M059J (cell line): ENCODE results near the gene MPO. TPM values are rescaled to one million over a fixed set of nuclear protein-coding genes. Genes with fewer than 3 reads are reported as not detected.

ENCODE experiments used
- DNase-seq: peaks from one replicate; pipeline ENCODE4 v3.0.0-alpha.2; 2012; ENCODE audit warnings: low read depth
- total RNA-seq: library from RNA; depleted of rRNA; stranded (reverse); fragments of >200 nt; shearing (Covaris generic); gene quantifications from 2 replicates; pipeline ENCODE4 v1.2.3, GENCODE V29; 2014

MPO gene
- total RNA-seq, 1 experiment from 2014 or later, result not detected

GRCh38 chr17:58319173-58320162, 38.7 kb upstream of the MPO start:
- no peak for DNase-seq

DNA sequence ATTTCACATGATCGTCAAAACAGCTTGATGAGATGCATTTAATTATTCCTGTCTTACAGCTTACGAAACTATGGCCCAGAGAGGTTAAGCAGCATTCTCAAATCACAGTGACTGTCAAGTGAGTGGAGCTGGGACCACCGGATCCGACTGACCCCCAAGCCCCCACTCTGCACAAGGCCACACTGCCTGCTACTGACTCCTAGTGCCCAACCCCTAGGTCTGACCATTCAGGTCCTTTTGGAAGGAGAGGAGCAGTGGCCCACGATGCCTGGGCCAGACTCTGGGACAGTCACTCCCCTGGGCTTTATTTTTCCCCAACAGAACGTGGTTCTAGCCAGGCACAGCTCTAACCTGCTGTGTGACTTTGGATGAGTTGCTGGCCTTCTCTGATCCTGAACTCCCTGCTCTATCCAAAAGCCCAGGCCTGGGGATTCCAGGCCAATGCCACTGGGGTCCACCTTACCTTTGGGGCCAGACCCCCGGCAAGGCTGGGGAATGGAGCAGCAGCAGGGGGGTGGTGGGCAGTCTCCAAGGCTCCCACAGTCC, 38.0 kb upstream of the MPO start:
- no peak for DNase-seq

DNA sequence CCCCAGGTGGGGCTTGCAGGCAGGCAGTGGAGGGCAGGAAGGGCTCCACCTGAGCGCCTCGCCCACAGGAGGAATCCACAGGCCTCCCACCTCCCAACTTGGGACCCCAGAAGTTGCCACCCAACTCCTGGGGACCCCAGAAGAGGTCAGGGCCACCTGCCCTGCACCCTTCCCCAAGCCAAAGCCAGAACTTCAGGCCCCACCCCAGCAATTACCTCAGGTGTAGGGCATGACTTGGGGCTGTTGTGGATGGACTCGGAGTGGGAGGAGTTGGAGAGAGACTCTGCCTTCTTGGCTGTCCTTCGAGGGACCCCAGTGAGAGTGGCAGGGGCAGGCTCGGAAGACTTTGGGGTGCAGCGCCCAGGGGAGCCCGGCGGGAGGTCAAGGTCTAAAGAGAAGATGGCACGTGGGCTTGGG, 37.3 kb upstream of the MPO start:
- DNase-seq, result no peak

GRCh38 chr17:58317421-58318064, 36.8 kb upstream of the MPO start:
- DNase-seq, result peak; percentile 85

- DNase-seq, result no peak
Measured at GRCh38 chr17:58316260-58316960, 35.7 kb upstream of the MPO start.

GRCh38 chr17:58315750-58316149, 35.0 kb upstream of the MPO start:
- no peak for DNase-seq

DNA sequence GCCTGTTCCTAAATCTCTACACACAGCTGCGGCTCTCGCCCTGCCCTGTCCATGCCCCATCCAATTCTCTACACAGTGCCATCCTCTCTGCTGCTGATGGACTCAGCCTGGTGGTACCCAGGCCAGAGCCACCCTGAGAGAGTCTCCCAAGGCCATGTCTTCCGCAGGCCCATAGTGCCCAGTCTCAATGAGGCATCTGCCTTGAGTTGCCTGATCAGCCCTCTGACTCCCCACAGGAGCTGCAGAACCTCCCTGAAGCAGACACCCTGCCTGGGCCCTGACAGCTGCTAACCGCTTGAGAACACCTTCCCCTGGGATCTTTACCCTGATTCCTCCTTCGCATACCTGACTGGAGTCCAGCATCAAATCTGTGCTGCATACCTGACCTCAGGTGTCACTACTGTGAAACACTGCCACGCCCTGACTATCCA, 34.6 kb upstream of the MPO start:
- DNase-seq, result no peak

GRCh38 chr17:58314706-58315015, 33.9 kb upstream of the MPO start:
- no peak for DNase-seq

DNA sequence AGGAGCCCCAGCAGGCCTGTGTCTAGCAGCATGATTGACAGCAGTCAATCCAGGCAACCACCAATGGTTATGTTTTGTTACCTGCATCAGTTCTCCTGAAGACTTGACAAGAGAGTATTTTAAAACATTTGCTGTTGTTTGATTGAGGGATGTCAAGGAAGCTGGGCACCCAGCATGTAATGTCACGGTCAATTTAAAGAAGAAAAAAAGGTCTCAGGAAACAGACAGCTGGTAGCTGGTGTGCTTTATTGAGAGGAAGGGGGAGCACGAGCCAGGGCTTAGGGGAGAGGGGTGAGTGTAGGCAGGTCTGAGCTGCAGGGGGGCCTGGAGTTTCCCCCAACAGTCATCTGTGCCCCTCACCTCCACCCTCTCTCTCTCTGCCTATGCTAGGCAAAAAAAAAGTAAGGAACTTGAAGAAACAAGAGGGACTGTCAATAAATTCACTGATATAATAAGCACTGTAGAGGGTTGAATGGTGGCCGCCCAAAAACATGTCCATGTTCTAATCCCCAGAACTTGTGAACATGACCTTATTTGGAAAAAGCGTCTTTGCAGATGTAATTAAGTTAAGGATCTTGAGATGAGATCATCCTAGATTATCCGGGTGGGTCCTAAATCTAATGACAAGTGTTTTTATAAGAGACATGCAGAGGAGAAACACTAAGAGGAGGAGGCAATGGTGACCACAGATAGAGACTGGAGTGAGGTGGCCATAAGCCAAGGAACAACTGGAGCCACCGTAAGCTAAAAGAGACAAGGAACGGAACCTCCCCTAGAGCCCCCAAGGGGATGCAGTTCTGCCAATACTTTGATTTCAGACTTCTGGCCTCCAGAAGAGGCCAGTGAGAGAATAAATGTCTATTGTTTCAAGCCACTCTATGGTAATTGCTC, 33.3 kb upstream of the MPO start:
- no peak for DNase-seq

GRCh38 chr17:58312829-58313228, 32.1 kb upstream of the MPO start:
- DNase-seq, result no peak

DNA sequence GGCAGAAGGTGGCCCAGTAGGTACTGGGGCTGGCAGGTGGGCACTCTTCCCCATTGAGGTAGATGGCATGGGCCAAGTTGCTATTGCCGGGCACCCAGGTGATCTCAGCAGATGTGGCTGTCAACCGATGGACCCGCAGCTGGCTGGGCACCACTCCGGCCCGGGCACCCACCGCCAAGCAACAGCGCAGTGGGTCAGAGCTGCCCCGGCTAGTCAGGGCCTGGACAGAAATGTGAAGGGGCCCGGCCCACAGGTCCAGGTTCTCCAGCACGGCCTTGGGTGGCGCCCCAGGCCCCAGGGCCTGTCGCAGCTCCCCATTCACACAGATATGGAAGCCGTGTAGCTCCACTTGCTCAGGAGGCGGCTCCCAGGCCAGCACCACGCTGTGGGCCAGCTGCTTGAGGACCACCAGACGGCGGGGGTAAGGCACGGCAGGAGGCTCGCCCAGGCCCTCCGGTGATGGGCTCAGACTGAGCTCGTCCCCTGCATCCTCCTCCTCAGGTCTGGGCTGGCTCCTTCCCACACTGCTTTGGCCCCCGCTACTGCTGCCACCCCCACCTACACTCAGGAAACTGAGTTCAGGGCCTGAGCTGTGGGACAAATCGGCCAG, 31.4 kb upstream of the MPO start:
- no peak for DNase-seq

DNA sequence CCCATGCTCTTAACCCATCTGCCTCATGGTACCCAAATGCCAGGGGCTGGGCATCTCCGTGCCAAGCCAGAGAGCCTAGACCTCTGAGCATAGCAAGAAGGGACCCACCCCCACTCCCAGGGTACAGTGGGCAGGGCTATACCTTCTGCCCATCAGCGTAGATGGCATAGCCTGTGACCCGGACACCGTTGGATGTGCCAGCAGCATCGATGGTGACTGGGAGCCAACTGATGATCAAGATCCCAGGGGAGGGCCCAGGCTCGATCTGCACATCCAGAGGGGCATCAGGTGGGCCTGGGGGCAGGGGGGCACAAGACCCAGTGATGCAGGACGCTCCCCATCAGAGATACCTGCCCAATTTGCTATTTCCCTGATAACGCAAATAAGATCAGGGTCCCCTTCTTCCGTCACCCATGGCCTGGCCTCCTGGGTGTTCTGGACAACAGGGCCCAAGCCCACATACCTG, 30.7 kb upstream of the MPO start:
- no peak for DNase-seq

GRCh38 chr17:58310511-58311428, 30.0 kb upstream of the MPO start:
- DNase-seq, result no peak

DNA sequence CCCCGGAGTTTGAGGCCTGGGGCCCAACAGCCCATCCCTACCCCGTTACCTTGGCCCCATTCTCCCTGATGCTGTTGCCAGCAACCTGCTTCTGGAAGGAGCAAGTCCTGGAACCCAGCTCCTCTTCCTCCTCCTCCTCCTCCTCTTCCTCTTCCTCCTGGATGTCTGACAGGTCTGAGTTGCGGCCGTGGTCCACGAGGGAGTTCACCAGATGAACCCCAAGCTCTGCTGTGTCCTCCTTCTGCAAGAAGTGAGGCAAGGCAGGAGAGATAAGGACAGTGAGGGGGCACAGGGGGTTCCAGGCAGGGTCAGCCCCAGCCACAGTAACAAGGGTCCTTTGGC, 29.2 kb upstream of the MPO start:
- DNase-seq, result no peak

DNA sequence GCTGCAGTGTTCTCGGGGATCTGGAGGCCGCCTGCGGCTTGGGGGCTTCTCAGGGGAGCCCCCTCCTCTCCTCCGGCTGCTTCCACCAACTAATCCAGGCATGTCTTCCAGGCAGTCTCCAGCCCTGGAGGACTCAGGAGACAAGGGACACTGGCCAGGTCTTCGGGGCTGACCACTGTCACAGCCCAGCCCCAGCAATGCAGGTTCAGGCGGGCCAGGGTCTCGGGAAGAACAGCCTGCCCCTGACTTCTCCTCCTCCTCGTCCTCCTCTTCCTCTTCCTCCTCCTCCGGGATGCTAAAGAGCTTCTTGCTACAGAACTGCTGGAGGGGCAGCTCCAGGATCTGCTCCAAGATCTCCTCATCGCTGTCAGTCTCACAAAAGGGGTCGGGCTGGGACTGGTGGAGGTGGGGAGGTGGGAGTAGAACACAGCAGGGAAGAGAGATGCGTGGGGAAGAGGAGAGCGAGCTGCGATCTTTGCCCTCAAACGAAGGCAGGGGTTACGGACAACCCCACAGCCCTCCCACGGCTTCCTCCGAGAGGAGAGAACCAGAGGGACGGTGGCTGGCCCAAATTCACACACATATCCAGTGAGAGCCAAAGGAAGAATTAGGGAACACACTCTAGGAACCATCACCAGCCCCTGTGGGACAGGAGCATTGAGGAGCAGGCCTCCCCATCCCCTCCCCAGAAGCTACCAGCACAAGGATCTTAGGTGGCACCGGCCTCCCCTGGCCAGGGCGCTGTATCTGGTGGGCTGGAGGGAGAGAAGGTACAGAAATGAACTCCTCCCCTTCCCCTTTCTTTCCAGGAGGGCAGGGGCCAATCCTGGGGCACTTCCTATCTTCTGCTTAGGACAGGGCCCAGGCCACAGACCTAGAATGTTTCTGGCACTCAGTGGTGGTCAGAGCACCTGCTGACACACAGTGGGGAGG, 28.5 kb upstream of the MPO start:
- no peak for DNase-seq

- no peak for DNase-seq
Measured at GRCh38 chr17:58308173-58308984, 27.6 kb upstream of the MPO start.

- DNase-seq, result no peak
Measured at GRCh38 chr17:58307468-58308172, 26.9 kb upstream of the MPO start.
